ENCODE data around the gene EDN1. TPM values are rescaled to one million over a fixed set of nuclear protein-coding genes. Genes with fewer than 3 reads are reported as not detected.

The EDN1 gene
- total and polyA plus RNA-seq, 4 donors: 8.3 to 10.9 (median 9.7) TPM

- no peaks in the 10 kb centered on the region for H3K36me3 ChIP-seq (ENCODE audit: control insufficient read depth, insufficient read depth, low read length)
- H3K27ac ChIP-seq (ENCODE audit: low read depth, low read length): no peak overlapping the region
- no CpG with 5 or more reads among the region's 1 CpG for WGBS (ENCODE audit: insufficient coverage)
- no peaks in the 10 kb centered on the region for H3K4me1 ChIP-seq (ENCODE audit: control insufficient read depth, insufficient read depth, low read length)
- no peak for DNase-seq (ENCODE audit: low read depth in 4 of 6, low spot score in 6 of 6)
- H3K4me3 ChIP-seq (ENCODE audit: low read depth, low read length): no peak overlapping the region
- H3K9me3 ChIP-seq (ENCODE audit: control insufficient read depth, insufficient read depth, low read length): no peaks in the 10 kb centered on the region
- no peaks in the 10 kb centered on the region for H3K27me3 ChIP-seq (ENCODE audit: control insufficient read depth, insufficient read depth, low read length)
Observed at GRCh38 chr6:12298995-12299394, 8.8 kb downstream of the EDN1 start.

DNA sequence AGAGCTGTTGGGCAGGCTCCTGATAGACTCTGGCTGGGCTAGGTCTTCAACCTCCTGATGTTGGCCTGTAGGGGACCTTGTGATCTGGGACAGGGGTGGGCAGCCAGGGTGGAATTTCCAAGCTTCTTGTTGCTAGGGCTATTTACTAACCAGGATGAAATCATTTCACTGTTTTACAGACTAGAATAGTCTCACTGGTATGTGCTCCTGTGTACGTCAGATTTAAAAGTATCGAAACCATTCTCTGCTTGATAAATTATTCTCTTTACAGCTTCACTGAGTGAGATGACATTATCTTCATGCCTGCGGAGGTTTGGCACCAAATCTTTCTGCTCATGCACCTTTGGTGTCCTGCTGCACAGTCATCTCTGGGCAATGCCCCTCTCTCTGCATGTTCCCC is 10.9 kb downstream of the EDN1 start:
- Histone ChIP-seq H3K4me1 (ENCODE audit: control insufficient read depth, insufficient read depth, low read length) (no peaks in the 10 kb centered on the region), H3K27ac (ENCODE audit: low read depth, low read length) (no peak overlapping the region), H3K27me3 (ENCODE audit: control insufficient read depth, insufficient read depth, low read length) (no peaks in the 10 kb centered on the region), H3K4me3 (ENCODE audit: low read depth, low read length) (no peak overlapping the region), H3K9me3 (ENCODE audit: control insufficient read depth, insufficient read depth, low read length) (no peaks in the 10 kb centered on the region), H3K36me3 (ENCODE audit: control insufficient read depth, insufficient read depth, low read length) (no peaks in the 10 kb centered on the region)
- DNase-seq (ENCODE audit: low read depth in 4 of 6, low spot score in 6 of 6): no peak
- WGBS (ENCODE audit: insufficient coverage): 56% methylated on average over 2 of the region's 3 CpGs

GRCh38 chr6:12304487-12304886 is 14.3 kb downstream of the EDN1 start:
- no peaks in the 10 kb centered on the region for H3K9me3 ChIP-seq (ENCODE audit: control insufficient read depth, insufficient read depth, low read length)
- H3K27ac ChIP-seq (ENCODE audit: low read depth, low read length): no peak overlapping the region
- no peak for DNase-seq (ENCODE audit: low read depth in 4 of 6, low spot score in 6 of 6)
- H3K36me3 ChIP-seq (ENCODE audit: control insufficient read depth, insufficient read depth, low read length): no peaks in the 10 kb centered on the region
- H3K4me3 ChIP-seq (ENCODE audit: low read depth, low read length): no peak overlapping the region
- H3K27me3 ChIP-seq (ENCODE audit: control insufficient read depth, insufficient read depth, low read length): no peaks in the 10 kb centered on the region
- WGBS (ENCODE audit: insufficient coverage): no CpG with 5 or more reads among the region's 2 CpGs
- no peaks in the 10 kb centered on the region for H3K4me1 ChIP-seq (ENCODE audit: control insufficient read depth, insufficient read depth, low read length)

GRCh38 chr6:12309070-12309469 is 18.9 kb downstream of the EDN1 start:
- Histone ChIP-seq H3K4me1 (ENCODE audit: control insufficient read depth, insufficient read depth, low read length) (no peaks in the 10 kb centered on the region), H3K36me3 (ENCODE audit: control insufficient read depth, insufficient read depth, low read length) (no peaks in the 10 kb centered on the region), H3K27me3 (ENCODE audit: control insufficient read depth, insufficient read depth, low read length) (no peaks in the 10 kb centered on the region), H3K9me3 (ENCODE audit: control insufficient read depth, insufficient read depth, low read length) (no peaks in the 10 kb centered on the region), H3K27ac (ENCODE audit: low read depth, low read length) (no peak overlapping the region), H3K4me3 (ENCODE audit: low read depth, low read length) (no peak overlapping the region)
- no peak for DNase-seq (ENCODE audit: low read depth in 4 of 6, low spot score in 6 of 6)
- WGBS (ENCODE audit: insufficient coverage): 100% methylated on average over 1 of the region's 2 CpGs

DNA sequence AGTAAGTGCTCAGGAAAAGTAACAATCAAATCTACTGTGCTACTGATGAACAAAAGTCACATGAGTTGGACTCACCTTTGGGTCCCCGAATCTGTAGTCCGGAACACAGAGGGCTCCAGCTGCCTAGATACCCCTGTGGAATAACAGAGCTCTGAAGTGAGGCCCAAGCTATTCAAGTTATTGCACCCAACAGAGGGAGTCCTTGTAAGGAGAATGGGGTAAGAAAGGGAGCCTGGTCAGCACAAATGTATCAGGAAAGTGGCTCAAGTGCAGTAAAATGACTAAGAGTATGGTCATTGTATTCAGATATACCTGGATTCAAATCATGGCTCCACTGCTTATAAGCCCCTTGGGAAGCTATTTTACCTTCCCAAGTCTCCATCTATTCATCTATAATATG is 20.9 kb downstream of the EDN1 start:
- Histone ChIP-seq H3K36me3 (ENCODE audit: control insufficient read depth, insufficient read depth, low read length) (no peaks in the 10 kb centered on the region), H3K9me3 (ENCODE audit: control insufficient read depth, insufficient read depth, low read length) (no peaks in the 10 kb centered on the region), H3K4me1 (ENCODE audit: control insufficient read depth, insufficient read depth, low read length) (no peaks in the 10 kb centered on the region), H3K4me3 (ENCODE audit: low read depth, low read length) (no peak overlapping the region), H3K27ac (ENCODE audit: low read depth, low read length) (no peak overlapping the region), H3K27me3 (ENCODE audit: control insufficient read depth, insufficient read depth, low read length) (no peaks in the 10 kb centered on the region)
- 100% methylated on average over 2 of the region's 2 CpGs for WGBS (ENCODE audit: insufficient coverage)
- DNase-seq (ENCODE audit: low read depth in 4 of 6, low spot score in 6 of 6): no peak

GRCh38 chr6:12312736-12313135 is 22.6 kb downstream of the EDN1 start:
- no peak for DNase-seq (ENCODE audit: low read depth in 4 of 6, low spot score in 6 of 6)
- no peaks in the 10 kb centered on the region for H3K36me3 ChIP-seq (ENCODE audit: control insufficient read depth, insufficient read depth, low read length)
- H3K4me3 ChIP-seq (ENCODE audit: low read depth, low read length): no peak overlapping the region
- no peak overlapping the region for H3K27ac ChIP-seq (ENCODE audit: low read depth, low read length)
- H3K27me3 ChIP-seq (ENCODE audit: control insufficient read depth, insufficient read depth, low read length): no peaks in the 10 kb centered on the region
- no peaks in the 10 kb centered on the region for H3K4me1 ChIP-seq (ENCODE audit: control insufficient read depth, insufficient read depth, low read length)
- WGBS (ENCODE audit: insufficient coverage): no CpG with 5 or more reads among the region's 2 CpGs
- no peaks in the 10 kb centered on the region for H3K9me3 ChIP-seq (ENCODE audit: control insufficient read depth, insufficient read depth, low read length)

DNA sequence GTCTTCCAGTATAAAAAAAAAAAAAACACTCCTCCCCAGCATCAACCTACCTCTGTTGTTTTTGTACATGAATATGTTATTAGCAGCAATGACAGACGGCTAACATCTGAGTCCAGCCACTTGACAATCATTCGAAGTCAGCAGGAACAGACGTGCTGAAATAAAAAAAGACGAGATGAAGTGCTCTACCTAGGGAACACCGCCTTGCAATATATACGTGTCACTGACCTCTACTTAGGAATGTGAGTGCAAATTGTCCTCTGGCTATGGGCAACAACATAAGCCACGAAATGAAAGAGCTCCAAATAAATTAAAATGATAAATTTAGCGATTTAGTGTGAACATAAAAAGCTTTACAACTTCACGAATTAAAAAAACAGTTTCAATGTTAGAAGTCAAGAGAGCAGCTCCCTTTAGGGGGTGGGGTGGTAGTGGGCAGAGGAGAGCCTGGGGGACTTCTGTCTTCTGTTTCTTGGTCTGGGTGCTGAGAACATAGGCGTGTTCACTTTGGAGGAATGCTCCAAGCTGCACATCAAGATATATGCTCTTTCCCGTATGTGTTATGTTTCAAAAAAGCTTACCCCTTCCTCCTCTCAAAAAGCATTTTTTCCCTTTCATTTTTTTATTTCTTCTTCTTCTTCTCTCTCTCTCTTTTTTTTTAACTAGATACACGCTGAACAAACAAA is 23.3 kb downstream of the EDN1 start:
- Histone ChIP-seq H3K9me3 (ENCODE audit: control insufficient read depth, insufficient read depth, low read length) (no peaks in the 10 kb centered on the region), H3K27me3 (ENCODE audit: control insufficient read depth, insufficient read depth, low read length) (no peaks in the 10 kb centered on the region), H3K4me1 (ENCODE audit: control insufficient read depth, insufficient read depth, low read length) (no peaks in the 10 kb centered on the region), H3K36me3 (ENCODE audit: control insufficient read depth, insufficient read depth, low read length) (no peaks in the 10 kb centered on the region), H3K4me3 (ENCODE audit: low read depth, low read length) (no peak overlapping the region), H3K27ac (ENCODE audit: low read depth, low read length) (no peak overlapping the region)
- DNase-seq (ENCODE audit: low read depth in 4 of 6, low spot score in 6 of 6): no peak
- 73% methylated on average over 4 of the region's 12 CpGs for WGBS (ENCODE audit: insufficient coverage)

DNA sequence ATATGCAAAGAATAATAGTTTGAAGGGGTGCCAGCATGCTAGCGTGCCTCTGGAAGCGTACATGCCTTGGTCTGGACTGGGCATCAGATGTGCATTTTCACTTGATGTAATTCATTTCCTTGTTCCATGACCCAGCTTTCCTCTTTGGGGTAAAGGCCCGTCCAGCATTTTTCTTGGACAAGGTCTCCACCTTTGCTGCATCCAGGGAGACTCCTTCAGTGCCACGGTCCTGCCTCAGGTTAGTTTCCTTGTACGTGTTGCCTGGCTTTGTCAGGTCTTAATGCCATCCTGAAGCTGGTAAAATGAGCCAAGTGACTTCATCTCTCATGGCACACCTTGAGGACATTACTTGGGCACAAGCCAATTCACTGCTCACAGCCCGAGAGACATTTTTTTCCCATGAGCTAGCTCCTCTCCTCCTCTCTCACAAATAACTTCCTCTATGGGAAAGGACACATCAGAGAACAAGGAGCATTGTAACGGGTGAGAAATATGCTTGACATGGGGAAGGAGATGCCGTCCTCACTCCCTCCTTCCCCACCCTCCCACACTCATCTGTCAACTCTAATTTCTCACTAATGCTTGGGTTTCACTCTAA is 23.9 kb downstream of the EDN1 start:
- Histone ChIP-seq H3K9me3 (ENCODE audit: control insufficient read depth, insufficient read depth, low read length) (no peaks in the 10 kb centered on the region), H3K27ac (ENCODE audit: low read depth, low read length) (no peak overlapping the region), H3K27me3 (ENCODE audit: control insufficient read depth, insufficient read depth, low read length) (no peaks in the 10 kb centered on the region), H3K4me1 (ENCODE audit: control insufficient read depth, insufficient read depth, low read length) (no peaks in the 10 kb centered on the region), H3K36me3 (ENCODE audit: control insufficient read depth, insufficient read depth, low read length) (no peaks in the 10 kb centered on the region), H3K4me3 (ENCODE audit: low read depth, low read length) (no peak overlapping the region)
- 84% methylated on average over 5 of the region's 8 CpGs for WGBS (ENCODE audit: insufficient coverage)
- DNase-seq (ENCODE audit: low read depth in 4 of 6, low spot score in 6 of 6): no peak

DNA sequence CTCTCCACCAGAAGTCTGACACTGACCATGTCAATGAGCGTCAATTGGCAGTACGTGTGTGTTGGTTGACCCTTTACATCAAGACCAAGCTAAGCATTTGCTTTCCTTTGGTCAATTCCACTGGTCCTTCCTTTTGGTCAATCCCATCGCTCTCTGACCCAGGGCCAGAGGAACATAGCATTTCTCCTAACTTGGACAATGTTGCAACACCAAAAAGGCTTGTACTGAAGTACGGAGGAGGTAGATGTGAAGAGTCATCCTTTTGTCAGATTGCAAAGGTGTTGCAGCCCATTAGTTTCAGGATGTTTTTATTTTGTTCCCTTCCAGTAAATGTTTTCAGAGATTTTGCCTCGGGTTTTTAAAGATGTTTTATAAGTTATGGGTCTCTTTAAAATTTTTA is 24.6 kb downstream of the EDN1 start:
- no peak overlapping the region for H3K27ac ChIP-seq (ENCODE audit: low read depth, low read length)
- no peak overlapping the region for H3K4me3 ChIP-seq (ENCODE audit: low read depth, low read length)
- 100% methylated on average over 2 of the region's 5 CpGs for WGBS (ENCODE audit: insufficient coverage)
- no peaks in the 10 kb centered on the region for H3K4me1 ChIP-seq (ENCODE audit: control insufficient read depth, insufficient read depth, low read length)
- H3K9me3 ChIP-seq (ENCODE audit: control insufficient read depth, insufficient read depth, low read length): no peaks in the 10 kb centered on the region
- H3K27me3 ChIP-seq (ENCODE audit: control insufficient read depth, insufficient read depth, low read length): no peaks in the 10 kb centered on the region
- H3K36me3 ChIP-seq (ENCODE audit: control insufficient read depth, insufficient read depth, low read length): no peaks in the 10 kb centered on the region
- no peak for DNase-seq (ENCODE audit: low read depth in 4 of 6, low spot score in 6 of 6)
